Thyroid gland (tissue), 4 donors: Measurements from ENCODE around the gene CCDC154.

Source experiments
- POLR2A ChIP-seq, 2 donors: fragments of 450-650 bp; IDR thresholded peaks; one replicate each; pipeline ENCODE4 v1.6.1; 2017; ENCODE audit warnings: antibody characterized with exemption in 2 of 2, mild to moderate bottlenecking in 2 of 2, moderate library complexity in 1 of 2
- TF ChIP-seq, protein P1 (sequence below), 6 experiments: fragments of 200-600 bp in 3 of 6; fragments of 450-650 bp in 3 of 6; sonication (generic) in 3 of 6; IDR thresholded peaks; one replicate each; pipeline ENCODE4 v1.5.1; 2016 to 2019; ENCODE audit warnings: antibody characterized with exemption in 6 of 6, mild to moderate bottlenecking in 2 of 6, inconsistent platforms in 1 of 6, moderate library complexity in 1 of 6

DNA sequence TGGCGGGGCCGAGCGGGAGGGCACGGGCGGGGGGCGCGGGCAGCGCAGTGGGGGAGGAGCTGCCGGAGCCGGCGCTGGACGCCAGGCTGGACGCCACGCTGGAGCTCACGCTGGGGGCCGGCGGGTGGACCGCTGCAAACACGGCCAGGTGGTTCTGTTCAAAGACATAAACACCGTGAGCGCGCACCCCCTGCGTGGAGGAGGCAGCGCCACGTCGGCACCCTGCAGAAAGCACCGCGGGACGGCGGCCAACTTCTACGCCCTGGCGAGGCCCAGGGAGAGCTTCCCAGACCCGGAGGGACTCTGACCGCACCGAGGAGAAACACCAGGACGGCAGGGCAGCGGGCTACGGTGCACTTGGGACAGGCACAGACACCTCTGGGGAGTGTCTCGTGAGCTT, 59.1 kb downstream of the CCDC154 start:
- TF ChIP-seq, protein P1, sequence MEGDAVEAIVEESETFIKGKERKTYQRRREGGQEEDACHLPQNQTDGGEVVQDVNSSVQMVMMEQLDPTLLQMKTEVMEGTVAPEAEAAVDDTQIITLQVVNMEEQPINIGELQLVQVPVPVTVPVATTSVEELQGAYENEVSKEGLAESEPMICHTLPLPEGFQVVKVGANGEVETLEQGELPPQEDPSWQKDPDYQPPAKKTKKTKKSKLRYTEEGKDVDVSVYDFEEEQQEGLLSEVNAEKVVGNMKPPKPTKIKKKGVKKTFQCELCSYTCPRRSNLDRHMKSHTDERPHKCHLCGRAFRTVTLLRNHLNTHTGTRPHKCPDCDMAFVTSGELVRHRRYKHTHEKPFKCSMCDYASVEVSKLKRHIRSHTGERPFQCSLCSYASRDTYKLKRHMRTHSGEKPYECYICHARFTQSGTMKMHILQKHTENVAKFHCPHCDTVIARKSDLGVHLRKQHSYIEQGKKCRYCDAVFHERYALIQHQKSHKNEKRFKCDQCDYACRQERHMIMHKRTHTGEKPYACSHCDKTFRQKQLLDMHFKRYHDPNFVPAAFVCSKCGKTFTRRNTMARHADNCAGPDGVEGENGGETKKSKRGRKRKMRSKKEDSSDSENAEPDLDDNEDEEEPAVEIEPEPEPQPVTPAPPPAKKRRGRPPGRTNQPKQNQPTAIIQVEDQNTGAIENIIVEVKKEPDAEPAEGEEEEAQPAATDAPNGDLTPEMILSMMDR (IDR thresholded peaks at IDR 0.05), result no peak
- TF ChIP-seq POLR2A (IDR thresholded peaks at IDR 0.05), result no peak
